ENCODE results near the gene AUTS2.

AUTS2 gene

DNA sequence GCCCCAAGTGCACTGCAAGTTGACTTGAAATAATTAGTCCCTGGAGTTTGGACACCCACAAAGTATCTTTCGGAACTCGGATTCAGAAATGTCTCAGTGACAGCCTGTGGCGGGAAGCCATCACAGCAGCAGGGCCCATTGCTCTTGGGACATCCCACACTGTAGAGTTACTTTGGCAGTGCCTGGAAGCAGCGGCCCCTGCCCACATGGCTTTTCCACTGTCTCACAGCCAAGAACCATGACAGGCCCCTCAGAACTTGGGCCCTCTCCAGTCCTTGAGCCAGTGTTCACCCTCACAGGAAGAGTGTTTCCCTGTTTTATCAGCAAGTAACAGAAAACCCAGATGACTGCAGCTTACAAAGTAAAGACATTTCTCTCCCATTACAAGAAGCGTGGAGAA, 1056.7 kb downstream of the AUTS2 start:
- H3K4me3 ChIP-seq (ENCODE audit: low read depth, low read length, poor library complexity, severe bottlenecking) = no peak overlapping the region
- H4K20me1 ChIP-seq (ENCODE audit: insufficient read depth, low read length) = no peaks in the 10 kb centered on the region
- H3K9me3 ChIP-seq (ENCODE audit: low read length) = no peaks in the 10 kb centered on the region
- TF ChIP-seq EZH2 (IDR thresholded peaks at IDR 0.05; ENCODE audit: borderline replicate concordance, low read length) (no peak), CTCF (IDR thresholded peaks at IDR 0.05; ENCODE audit: low read length) (no peak)
- H3F3A ChIP-seq (ENCODE audit: insufficient read depth, low read length) = no peaks in the 10 kb centered on the region
- no peaks in the 10 kb centered on the region for H3K36me3 ChIP-seq (ENCODE audit: insufficient read depth, low read length)
- H3K4me2 ChIP-seq (ENCODE audit: low read length) = no peak overlapping the region
- no peak overlapping the region for H3K27ac ChIP-seq (ENCODE audit: low read depth, low read length, poor library complexity, severe bottlenecking)
- no peaks in the 10 kb centered on the region for H3K27me3 ChIP-seq (ENCODE audit: insufficient read depth, low read length)
- H3K79me2 ChIP-seq (ENCODE audit: insufficient read depth, low read length) = no peaks in the 10 kb centered on the region
- H2AFZ ChIP-seq (ENCODE audit: low read length) = no peak overlapping the region
- H3K4me1 ChIP-seq (ENCODE audit: insufficient read depth, low read length, severe bottlenecking) = no peaks in the 10 kb centered on the region
- H3K9ac ChIP-seq (ENCODE audit: low read length) = no peak overlapping the region
- H3K9me2 ChIP-seq (ENCODE audit: low read depth, low read length) = no peaks in the 10 kb centered on the region

DNA sequence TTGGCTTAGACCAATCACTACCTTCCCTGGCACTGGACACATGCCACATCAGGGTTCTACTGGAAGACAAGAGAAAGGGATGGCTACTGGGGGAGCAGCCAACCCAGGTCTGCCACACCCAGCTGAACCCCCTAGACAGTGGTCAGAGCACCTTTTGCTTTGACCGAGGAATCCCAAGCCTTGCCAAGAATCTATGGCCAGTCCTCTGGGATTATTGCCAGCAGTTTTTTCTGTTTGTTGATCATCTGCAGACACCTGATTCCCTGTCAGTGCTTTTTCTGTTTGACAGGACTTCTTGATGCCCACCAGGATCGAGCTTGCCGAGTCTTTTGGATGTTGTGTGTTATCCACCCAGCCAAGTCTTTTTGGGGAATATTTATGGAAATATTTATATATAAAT, 1057.4 kb downstream of the AUTS2 start:
- TF ChIP-seq CTCF (IDR thresholded peaks at IDR 0.05; ENCODE audit: low read length) = no peak
- TF ChIP-seq EZH2 (IDR thresholded peaks at IDR 0.05; ENCODE audit: borderline replicate concordance, low read length) = no peak
- Histone ChIP-seq H3K4me3 (ENCODE audit: low read depth, low read length, poor library complexity, severe bottlenecking) (no peak overlapping the region), H3K27ac (ENCODE audit: low read depth, low read length, poor library complexity, severe bottlenecking) (no peak overlapping the region), H3K4me2 (ENCODE audit: low read length) (no peak overlapping the region), H2AFZ (ENCODE audit: low read length) (no peak overlapping the region), H3K36me3 (ENCODE audit: insufficient read depth, low read length) (no peaks in the 10 kb centered on the region), H3K79me2 (ENCODE audit: insufficient read depth, low read length) (no peaks in the 10 kb centered on the region), H3K4me1 (ENCODE audit: insufficient read depth, low read length, severe bottlenecking) (no peaks in the 10 kb centered on the region), H3K9me2 (ENCODE audit: low read depth, low read length) (no peaks in the 10 kb centered on the region), H3K9ac (ENCODE audit: low read length) (no peak overlapping the region), H4K20me1 (ENCODE audit: insufficient read depth, low read length) (no peaks in the 10 kb centered on the region), H3F3A (ENCODE audit: insufficient read depth, low read length) (no peaks in the 10 kb centered on the region), H3K27me3 (ENCODE audit: insufficient read depth, low read length) (no peaks in the 10 kb centered on the region), H3K9me3 (ENCODE audit: low read length) (no peaks in the 10 kb centered on the region)

- Histone ChIP-seq H3K9me2 (ENCODE audit: low read depth, low read length) (no peaks in the 10 kb centered on the region), H3K36me3 (ENCODE audit: insufficient read depth, low read length) (no peaks in the 10 kb centered on the region), H2AFZ (ENCODE audit: low read length) (no peak overlapping the region), H3K9ac (ENCODE audit: low read length) (no peak overlapping the region), H3K27ac (ENCODE audit: low read depth, low read length, poor library complexity, severe bottlenecking) (no peak overlapping the region), H3K27me3 (ENCODE audit: insufficient read depth, low read length) (no peaks in the 10 kb centered on the region), H3F3A (ENCODE audit: insufficient read depth, low read length) (no peaks in the 10 kb centered on the region), H3K4me1 (ENCODE audit: insufficient read depth, low read length, severe bottlenecking) (no peaks in the 10 kb centered on the region), H3K4me2 (ENCODE audit: low read length) (no peak overlapping the region), H4K20me1 (ENCODE audit: insufficient read depth, low read length) (no peaks in the 10 kb centered on the region), H3K4me3 (ENCODE audit: low read depth, low read length, poor library complexity, severe bottlenecking) (no peak overlapping the region), H3K9me3 (ENCODE audit: low read length) (no peaks in the 10 kb centered on the region), H3K79me2 (ENCODE audit: insufficient read depth, low read length) (no peaks in the 10 kb centered on the region)
- TF ChIP-seq EZH2 (IDR thresholded peaks at IDR 0.05; ENCODE audit: borderline replicate concordance, low read length) (no peak), CTCF (IDR thresholded peaks at IDR 0.05; ENCODE audit: low read length) (no peak)
Observed at GRCh38 chr7:70657571-70657970, 1059.3 kb downstream of the AUTS2 start.

Data from OCI-LY1 (cell line).